ENCODE results near the gene UNC13A. TPM values are rescaled to one million over a fixed set of nuclear protein-coding genes. Genes with fewer than 3 reads are reported as not detected.

The UNC13A gene
- total RNA-seq, 1 donor from 2014 or later: 1.3 TPM

GRCh38 chr19:17624314-17624991, 63.7 kb downstream of the UNC13A start:
- Histone ChIP-seq H3K9ac (no peak overlapping the region), H2AFZ (replicated peaks) (no peak overlapping the region), H3K4me1 (no peaks in the 10 kb centered on the region), H3K79me2 (ENCODE audit: low read depth) (no peaks in the 10 kb centered on the region), H3K4me2 (no peak overlapping the region), H3K9me3 (ENCODE audit: low read depth) (no peaks in the 10 kb centered on the region), H3F3A (ENCODE audit: low read depth) (no peaks in the 10 kb centered on the region), H3K27me3 (no peaks in the 10 kb centered on the region), H4K20me1 (ENCODE audit: low read depth) (no peaks in the 10 kb centered on the region), H3K36me3 (no peaks in the 10 kb centered on the region), H3K4me3 (no peak overlapping the region), H3K27ac (no peak overlapping the region)
- Mint-ChIP-seq H3K36me3 (peaks cover 5% of the 10 kb centered on the region), H3K9me3 (peaks cover 13% of the 10 kb centered on the region), H3K4me1 (no peaks in the 10 kb centered on the region), H3K4me3 (no peak overlapping the region), H3K27me3 (ENCODE audit: insufficient read depth, low read depth) (peaks cover 7% of the 10 kb centered on the region), H3K27ac (no peak overlapping the region)
- TF ChIP-seq EZH2phosphoT487 (IDR thresholded peaks at IDR 0.05) (no peak), EZH2 (IDR thresholded peaks at IDR 0.05) (no peak), CTCF (IDR thresholded peaks at IDR 0.05) (no peak)
- no peak for DNase-seq (ENCODE audit: low spot score)

- TF ChIP-seq EZH2phosphoT487 (IDR thresholded peaks at IDR 0.05) (no peak), CTCF (IDR thresholded peaks at IDR 0.05) (no peak), EZH2 (IDR thresholded peaks at IDR 0.05) (no peak)
These were observed 64.8 kb downstream of the UNC13A start for GRCh38 chr19:17623224-17623935.

GRCh38 chr19:17620696-17621095, 67.5 kb downstream of the UNC13A start:
- peaks cover 8% of the 10 kb centered on the region for H3K4me1 ChIP-seq
- H3F3A ChIP-seq (ENCODE audit: low read depth): peaks cover 17% of the 10 kb centered on the region
- no peak overlapping the region for H2AFZ ChIP-seq (replicated peaks)
- DNase-seq (ENCODE audit: low spot score): no peak
- H3K27me3 ChIP-seq: no peaks in the 10 kb centered on the region
- peaks cover 5% of the 10 kb centered on the region for H3K4me1 Mint-ChIP-seq
- no peak overlapping the region for H3K4me3 ChIP-seq
- no peaks in the 10 kb centered on the region for H4K20me1 ChIP-seq (ENCODE audit: low read depth)
- no peak overlapping the region for H3K4me2 ChIP-seq
- peaks cover 11% of the 10 kb centered on the region for H3K27me3 Mint-ChIP-seq (ENCODE audit: insufficient read depth, low read depth)
- peaks cover 5% of the 10 kb centered on the region for H3K36me3 Mint-ChIP-seq
- H3K79me2 ChIP-seq (ENCODE audit: low read depth): no peaks in the 10 kb centered on the region
- TF ChIP-seq EZH2phosphoT487 (IDR thresholded peaks at IDR 0.05) (no peak), CTCF (IDR thresholded peaks at IDR 0.05) (no peak), EZH2 (IDR thresholded peaks at IDR 0.05) (no peak)
- H3K27ac Mint-ChIP-seq: no peak overlapping the region
- no peaks in the 10 kb centered on the region for H3K9me3 ChIP-seq (ENCODE audit: low read depth)
- no peak overlapping the region for H3K9ac ChIP-seq
- H3K36me3 ChIP-seq: no peaks in the 10 kb centered on the region
- no peak overlapping the region for H3K27ac ChIP-seq
- H3K9me3 Mint-ChIP-seq: peaks cover 16% of the 10 kb centered on the region
- H3K4me3 Mint-ChIP-seq: no peak overlapping the region

More at GRCh38 chr19:17623224-17623935, 64.8 kb downstream of the UNC13A start:
- no peak overlapping the region for H2AFZ ChIP-seq (replicated peaks)
- no peak overlapping the region for H3K4me2 ChIP-seq
- Mint-ChIP-seq H3K4me3 (no peak overlapping the region), H3K27ac (no peak overlapping the region), H3K4me1 (no peaks in the 10 kb centered on the region), H3K27me3 (ENCODE audit: insufficient read depth, low read depth) (peaks cover 7% of the 10 kb centered on the region), H3K36me3 (peaks cover 5% of the 10 kb centered on the region), H3K9me3 (peaks cover 13% of the 10 kb centered on the region)
- H3K9me3 ChIP-seq (ENCODE audit: low read depth): no peaks in the 10 kb centered on the region
- no peak overlapping the region for H3K9ac ChIP-seq
- H4K20me1 ChIP-seq (ENCODE audit: low read depth): no peaks in the 10 kb centered on the region
- H3K36me3 ChIP-seq: no peaks in the 10 kb centered on the region
- no peak overlapping the region for H3K4me3 ChIP-seq
- H3K27ac ChIP-seq: no peak overlapping the region
- no peaks in the 10 kb centered on the region for H3K27me3 ChIP-seq
- no peaks in the 10 kb centered on the region for H3K79me2 ChIP-seq (ENCODE audit: low read depth)
- no peaks in the 10 kb centered on the region for H3F3A ChIP-seq (ENCODE audit: low read depth)
- DNase-seq (ENCODE audit: low spot score): no peak
- no peaks in the 10 kb centered on the region for H3K4me1 ChIP-seq
